SK-N-MC (cell line): ENCODE data around the gene PTGR3.

Experiments used
- EZH2 ChIP-seq: fragments of 200-600 bp; sonication (generic); IDR thresholded peaks from one replicate; pipeline ENCODE4 v1.6.1; 2017; ENCODE audit warnings: antibody characterized with exemption
- POLR2AphosphoS5 ChIP-seq: IDR thresholded peaks from 2 replicates; pipeline ENCODE4 v1.6.1; 2012; ENCODE audit warnings: mild to moderate bottlenecking, low read depth, low read length, borderline replicate concordance

DNA sequence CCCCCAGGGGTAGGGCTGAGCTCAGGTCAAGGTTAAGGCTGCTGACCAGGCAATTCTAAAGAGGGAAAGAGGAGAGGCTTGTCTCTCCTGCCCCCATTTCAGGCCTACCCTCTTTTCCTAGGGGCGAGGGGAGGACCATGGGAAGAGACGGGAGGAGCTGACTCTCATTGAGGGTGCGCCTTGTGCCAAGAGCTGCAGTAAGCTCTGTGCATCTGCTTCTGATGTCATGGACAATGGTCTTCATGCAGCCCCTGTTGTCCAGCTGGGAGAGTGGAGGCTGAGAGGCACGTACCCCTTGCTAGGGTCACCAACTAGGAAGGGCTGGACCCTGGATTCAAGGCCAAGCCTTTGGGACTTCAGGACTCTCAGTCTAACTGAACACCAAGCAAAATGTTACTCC is 45.2 kb downstream of the PTGR3 start:
- no peak for TF ChIP-seq POLR2AphosphoS5
- TF ChIP-seq EZH2: no peak
